GM18861 (cell line): Measurements from ENCODE around the gene S100A7.
"Not testable (repeated sequence)": the region's sequence is repeated elsewhere in the genome, so short reads cannot be mapped to it uniquely, and the experiment has no call there.

Experiments
- ATAC-seq: cut with Tn5 transposase; IDR thresholded peaks from one replicate; pipeline ENCODE4 v1.9.1; 2021; ENCODE audit not compliant: unreplicated experiment

The S100A7 gene

DNA sequence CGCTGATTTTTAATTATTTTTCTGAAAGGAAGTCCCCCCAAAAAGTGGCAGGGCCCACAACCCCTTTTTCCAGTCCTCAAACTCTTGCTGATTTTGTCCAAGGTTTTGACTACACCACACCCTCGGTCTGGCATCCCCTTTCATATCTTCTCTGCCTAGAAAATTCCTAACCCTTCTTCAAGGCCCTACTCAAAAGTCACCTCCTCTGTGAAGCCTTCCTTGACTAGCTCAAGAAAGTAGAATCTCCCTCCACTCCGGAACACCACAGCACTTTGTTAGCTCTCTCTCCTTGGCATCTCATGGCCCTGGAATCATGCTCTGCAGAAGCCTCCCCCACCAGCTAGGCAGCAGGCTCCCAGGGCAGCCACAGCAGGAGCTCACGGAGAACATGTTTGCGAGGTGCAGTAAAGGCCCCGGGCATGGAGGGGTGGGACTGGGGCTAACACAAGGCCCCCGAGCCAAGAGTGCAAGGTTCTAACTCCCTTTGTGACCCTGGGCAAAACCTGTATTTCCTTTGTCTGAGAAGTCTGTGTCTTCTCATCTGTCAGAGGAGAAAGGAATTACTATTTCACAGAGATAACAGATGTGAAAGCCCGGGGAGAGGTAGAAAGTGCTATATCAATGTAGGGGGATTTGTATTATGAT is 17.7 kb upstream of the S100A7 start:
- no peak for ATAC-seq

DNA sequence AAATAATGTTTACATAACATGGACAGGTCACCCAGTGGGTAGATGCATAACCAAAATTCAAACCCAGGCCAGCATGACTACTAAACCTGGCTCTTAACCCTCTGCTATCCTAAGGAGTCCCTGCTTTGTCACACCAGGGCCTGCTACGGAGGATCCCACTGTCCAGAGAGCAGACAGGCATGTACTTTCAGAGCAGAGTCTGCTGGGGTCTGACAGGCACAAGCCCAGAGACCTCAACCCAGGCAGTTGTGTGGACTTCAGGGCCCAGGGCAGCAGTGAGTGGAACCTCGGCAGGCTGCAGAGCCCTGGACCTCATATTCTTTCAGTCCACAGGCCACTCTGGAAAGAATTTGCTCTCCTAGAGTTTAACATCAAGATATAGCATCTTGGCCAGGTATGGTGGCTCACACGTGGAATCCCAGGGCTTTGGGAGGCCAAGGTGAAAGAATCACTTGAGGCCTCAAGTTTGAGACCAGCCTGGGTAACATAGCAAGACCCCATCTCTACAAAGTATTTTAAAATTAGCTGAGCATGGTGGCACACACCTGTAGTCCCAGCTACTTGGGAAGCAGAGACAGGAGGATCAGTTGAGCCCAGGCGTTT is 16.1 kb upstream of the S100A7 start:
- no peak for ATAC-seq

DNA sequence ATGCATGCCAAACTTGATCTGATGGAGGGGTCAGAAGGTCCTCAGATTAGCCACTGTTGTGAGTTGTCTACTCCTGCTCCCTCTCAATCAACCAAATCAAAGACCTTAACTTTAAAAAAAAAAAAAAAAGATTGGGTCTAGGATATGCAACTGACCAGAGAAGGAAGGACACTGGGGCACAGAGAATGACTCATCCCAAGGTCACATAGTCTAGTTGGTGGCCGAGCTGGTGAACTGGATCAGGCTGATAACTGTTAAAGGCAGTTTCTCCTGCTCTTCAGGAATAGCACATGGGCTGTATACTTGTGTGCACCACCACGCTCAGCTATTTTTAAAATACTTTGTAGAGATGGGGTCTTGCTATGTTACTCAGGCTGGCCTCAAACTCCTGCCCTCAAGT is 14.8 kb upstream of the S100A7 start:
- ATAC-seq, result no peak

DNA sequence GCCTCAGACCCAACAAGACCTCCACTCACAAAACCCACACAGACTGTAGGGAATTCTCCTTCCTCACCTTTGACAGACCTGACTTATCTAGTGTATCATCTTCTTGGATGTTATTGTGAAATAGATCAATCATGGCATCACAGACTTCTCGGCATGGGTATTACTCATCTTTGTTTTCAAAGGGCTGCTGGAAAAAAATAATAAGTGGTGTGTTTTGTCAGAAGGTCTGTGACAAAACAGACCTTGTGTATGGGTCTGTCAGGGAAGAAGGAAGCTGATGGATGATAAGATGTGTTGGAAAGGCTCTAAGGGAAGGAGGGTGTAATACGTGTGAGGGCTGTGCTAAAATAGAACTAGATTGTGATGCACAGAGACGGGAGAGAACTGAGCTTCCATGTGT is 13.9 kb upstream of the S100A7 start:
- no peak for ATAC-seq

DNA sequence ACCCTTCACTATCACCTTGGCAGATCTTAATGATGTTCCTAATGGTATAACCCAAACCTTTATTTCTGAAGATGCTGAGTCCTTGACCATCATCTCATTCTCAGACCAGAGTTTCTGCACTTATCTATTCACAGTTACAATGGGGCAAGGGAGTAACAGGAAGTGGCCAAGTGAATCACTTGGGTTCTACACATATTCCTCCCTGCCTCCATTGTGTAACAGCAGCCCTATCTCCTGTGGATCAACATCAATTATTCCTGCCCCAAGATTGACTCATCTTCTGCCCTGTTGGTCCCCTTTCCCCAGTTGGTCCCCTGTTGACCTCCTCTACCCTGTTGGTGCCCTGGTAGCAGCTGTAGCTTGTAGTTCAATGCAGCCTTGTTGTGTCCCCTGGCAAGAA is 10.3 kb upstream of the S100A7 start:
- ATAC-seq, result no peak

DNA sequence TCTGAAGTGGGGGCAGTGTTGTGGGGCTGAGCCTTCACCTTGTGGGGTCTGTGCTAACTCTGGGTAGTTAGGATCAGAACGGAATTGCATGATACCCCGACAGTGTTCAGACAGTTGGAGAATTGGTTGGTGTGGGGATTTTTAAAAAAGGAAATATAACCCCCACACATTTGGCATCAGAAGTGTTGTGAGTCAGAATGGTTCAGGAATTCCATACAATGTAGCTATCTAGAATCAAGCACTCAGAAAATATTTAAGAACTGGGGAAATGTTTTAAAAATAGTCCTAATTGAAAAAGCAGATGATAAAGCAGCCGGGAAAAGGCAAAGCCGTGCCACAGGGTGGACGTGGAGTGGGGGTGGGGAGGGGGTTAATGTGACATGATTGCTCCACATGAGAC is 6.5 kb upstream of the S100A7 start:
- no peak for ATAC-seq

DNA sequence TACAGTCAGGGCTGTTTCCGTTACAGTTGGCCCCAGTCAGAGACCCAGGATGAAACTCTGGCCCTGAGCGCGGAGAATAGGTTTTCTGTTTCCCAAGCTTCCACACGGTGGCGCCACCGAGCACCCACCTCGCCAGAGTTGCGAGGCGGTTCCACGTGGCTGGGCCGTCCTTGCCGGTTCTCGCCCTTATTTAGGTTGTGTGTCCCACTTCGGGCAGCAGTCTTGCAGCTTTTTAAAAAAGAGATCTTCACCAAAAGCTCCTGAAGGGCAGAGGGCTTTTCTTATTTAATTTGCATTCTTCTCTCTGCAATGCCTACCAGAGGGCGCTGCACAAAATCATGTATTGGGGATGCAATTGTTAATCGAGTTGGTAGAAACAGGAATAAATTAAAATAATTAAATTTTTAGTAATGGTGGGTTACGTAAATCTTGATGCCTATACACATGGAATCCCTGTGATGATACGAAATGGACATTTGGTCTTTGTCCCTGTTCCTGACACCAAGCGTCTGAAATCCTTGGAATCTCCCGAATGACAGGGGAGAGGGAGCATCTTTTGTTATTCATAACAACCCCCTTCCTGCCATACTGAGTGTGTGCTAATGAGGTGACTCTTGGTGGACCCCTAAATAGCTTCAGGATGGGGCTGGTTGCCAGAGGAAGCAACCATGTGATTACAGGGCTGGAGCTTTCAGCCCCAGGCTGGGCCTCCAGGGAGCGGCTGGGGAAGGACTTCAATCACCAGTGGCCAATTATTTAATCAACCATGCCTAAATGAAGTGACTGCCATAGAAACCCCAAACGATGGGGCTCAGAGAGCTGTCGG is 5.6 kb upstream of the S100A7 start:
- no peak for ATAC-seq

DNA sequence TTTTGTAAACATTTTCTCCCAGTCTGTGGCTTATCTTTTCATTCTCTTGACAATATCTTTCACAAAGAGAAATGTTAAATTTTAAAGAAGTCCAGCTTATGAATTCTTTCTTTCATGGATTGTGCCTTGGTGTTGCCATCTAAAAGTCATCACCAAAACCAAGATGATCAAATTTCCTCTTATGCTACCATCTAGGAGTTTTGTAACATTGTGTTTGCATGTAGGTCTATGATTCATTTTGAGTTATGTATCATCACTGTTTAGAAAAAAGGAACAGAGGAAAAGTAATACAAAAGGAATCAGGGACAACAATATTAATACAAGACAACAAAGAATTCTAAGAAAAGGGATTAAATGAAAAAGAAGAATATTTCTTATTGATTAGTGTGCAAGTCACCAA is 2.3 kb upstream of the S100A7 start:
- ATAC-seq, result not testable (repeated sequence)

DNA sequence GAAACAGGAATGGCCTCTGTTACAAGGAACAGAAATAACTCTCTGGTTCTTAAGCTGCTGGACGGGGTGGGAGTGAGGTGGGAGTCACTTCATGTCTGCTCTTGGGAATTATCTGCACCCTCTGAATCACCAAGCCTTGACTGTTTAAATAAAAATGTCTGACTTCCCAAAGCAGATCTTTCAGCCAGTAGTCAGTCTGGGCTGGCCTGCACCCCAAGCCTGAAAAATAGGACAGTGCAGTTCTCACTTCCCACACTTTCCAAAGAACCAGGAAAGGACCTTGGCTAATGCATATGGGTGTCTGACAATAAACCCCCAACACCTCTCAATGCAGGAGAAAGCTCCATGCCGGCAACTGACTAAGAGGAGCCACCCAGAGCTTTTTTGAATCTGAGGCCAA is 796 bp downstream of the S100A7 start:
- no peak for ATAC-seq

DNA sequence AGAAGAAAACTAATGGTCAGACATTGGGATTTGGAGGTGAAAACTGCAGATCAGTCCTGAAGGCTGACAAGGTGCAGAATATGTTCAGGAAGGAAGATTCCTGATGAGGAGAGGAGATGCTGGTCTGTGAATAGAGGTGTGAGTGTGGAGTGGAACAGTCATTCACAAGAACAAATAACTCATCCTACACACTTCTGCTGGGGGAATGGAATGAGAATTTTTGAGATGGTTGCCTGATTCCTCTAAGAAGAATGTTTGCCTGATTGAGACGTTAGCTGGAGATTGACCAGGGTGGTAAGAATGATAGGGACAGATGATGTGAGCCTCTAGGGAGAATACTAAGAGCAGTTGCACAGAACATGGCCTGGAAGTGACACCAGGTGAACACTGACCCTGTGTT is 4.1 kb downstream of the S100A7 start:
- ATAC-seq, result no peak

DNA sequence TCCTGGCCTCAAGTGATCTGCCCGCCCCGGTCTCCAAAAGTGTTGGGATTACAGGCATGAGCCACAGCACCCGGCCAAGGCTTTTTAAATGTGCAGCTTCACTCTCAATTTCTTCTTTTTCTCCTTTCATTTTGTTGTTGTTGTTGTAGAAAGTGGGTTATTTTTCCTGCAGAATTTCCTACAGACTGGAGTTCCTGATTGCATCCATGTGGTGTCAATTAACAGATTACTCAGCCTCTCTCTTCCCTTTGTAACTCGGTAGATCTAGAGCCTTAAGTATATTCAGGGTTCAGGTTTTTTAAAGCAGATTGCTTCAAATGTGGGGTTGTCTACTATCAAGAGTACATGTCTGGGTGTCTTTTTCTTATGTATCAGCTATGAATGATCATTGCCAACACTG is 11.6 kb downstream of the S100A7 start:
- not testable (repeated sequence) for ATAC-seq

DNA sequence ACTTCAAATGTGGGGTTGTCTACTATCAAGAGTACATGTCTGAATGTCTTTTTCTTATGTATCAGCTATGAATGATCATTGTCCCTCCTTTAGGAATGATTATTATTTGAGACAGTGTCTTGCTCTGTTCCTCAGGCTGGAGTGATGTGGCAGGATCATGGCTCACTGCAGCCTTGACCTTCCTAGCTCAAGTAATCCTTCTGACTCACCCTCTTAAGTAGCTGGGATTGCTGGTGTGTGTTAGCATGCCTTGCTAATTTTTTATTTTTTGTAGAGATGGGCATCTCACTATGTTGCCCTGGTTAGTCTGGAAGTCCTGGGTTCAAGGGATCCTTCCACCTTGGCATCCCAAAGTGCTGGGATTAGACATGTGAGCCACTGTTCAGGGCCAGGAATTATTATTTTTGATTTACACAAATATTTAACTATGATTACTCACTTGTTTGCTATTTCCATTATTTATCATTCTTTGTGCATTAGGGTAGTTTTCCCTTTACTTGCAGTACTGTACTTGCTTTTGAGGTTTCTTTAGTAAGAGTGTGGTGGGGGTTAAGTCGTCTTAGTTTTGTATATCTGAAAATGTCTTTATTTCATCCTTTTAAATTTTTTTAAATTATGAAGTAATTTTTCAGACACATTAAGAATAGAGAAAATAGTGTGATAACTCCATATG is 12.8 kb downstream of the S100A7 start:
- ATAC-seq, result no peak

DNA sequence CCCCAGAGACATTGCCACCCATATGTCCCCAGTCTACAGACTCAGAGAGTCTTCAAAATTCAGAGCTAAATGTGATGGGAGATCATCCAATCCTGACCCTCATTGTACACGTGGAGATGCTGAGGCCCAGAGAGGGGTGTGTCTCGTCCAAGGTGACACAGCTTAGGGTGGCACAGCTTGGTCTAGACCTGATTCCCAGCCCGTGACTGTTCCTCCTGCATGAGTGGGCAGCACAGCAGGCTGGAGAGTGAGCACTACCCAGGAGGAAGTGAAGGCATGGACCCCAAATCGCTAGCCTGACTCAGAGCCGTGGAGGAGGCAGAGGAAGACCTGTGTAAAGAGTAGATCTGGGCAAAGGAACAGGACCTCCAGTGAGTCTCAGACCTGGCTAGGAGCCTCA is 16.4 kb downstream of the S100A7 start:
- no peak for ATAC-seq

DNA sequence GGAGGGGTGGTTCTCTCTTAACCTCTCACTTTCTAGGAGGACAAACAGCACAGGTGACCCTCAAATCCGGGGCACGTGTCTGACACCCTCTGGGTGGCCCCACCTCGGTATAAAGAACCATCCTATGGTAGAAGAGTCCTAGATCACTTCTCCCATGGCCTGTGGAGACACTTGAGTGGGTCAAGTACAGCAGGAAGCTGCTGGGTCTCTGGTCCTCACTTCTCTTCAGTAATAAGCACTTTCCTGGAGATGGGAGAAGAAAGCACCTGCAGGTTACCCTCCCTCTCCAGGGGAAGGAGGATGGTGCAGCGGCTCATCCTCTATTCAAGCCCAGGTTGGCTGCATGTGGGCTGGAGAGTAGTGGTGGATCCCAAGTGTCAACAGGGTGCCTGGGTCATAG is 17.0 kb downstream of the S100A7 start:
- no peak for ATAC-seq

DNA sequence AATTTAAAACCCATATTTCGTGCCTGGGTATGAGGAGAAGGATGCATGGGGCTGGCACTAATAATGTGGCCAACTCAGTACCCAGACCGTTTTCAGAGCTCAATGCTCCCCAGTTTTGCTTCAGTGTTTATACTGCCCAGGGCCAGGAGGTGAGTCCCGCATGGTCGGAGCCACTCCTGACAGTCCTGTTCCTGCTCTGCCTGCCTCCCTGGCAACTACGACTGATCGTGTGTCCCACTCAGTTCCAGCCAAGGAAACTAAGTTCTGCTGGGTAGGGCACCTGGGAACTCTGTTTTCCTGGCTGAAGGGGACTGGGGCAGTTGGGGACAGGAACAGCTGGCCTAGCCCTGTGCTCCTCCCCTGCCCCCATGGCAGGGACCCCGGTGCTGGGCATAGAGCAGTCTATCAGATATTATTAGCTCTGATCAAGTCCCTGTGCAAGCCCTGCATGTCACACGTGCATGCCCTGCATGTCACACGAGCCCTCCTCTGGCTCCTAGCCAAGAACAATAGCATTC is 19.2 kb downstream of the S100A7 start:
- no peak for ATAC-seq

DNA sequence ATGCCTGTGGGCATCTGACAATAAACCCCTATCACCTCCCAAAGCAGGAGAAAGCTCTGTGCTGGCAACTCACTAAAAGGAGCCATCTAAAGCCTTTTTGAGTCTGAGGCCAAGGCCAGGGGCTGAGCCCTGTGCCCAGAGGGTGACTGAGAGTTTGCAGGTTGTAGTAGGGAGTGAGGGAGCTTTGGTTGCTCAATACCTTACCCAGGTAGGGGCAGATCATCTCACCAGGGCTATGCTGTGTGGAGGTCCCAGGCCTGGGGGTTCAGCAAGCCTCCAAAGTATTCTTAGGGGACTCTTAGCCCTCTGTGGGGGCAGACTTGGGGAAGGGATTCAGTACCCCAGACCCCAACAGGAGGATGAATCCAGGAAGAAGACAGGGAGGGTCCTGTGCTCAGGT is 21.2 kb downstream of the S100A7 start:
- no peak for ATAC-seq

DNA sequence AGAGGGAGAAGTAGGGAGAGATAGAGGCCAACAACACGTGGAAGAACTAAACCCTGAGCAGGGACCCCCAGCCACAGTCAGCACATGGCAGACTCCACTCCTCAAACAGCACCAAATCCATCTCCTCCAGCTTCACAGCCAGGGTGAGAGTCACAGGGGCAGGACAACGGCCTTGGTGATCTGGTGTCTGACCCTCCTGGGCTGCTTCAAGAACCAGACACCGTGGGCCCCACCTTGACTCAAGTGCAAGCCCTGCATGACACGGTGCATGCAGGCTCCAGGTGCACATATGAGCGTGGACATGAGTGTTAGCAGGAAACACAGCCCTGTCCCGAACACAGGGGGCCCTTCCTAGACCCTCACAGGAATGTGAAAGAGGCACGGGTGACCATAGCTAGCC is 21.9 kb downstream of the S100A7 start:
- ATAC-seq, result no peak

DNA sequence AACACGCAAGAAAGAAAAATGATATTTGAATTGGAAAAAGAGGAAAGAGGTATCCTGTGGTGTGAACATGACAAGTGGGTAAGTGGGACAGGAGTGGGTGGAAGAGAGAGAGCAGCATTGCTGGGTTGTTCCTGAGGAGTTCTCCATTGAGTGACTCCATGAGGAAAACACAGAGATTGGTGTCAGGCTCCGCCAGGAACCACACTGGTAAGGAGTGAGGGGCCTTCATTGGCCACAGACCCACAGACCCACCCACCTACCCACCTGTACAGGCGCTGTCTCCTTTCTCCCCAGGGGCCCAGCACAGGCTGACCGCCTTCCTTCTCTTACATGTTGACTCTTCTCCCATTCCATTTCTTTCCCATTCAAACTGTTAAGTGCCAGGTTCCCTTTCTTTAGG is 23.2 kb downstream of the S100A7 start:
- no peak for ATAC-seq

DNA sequence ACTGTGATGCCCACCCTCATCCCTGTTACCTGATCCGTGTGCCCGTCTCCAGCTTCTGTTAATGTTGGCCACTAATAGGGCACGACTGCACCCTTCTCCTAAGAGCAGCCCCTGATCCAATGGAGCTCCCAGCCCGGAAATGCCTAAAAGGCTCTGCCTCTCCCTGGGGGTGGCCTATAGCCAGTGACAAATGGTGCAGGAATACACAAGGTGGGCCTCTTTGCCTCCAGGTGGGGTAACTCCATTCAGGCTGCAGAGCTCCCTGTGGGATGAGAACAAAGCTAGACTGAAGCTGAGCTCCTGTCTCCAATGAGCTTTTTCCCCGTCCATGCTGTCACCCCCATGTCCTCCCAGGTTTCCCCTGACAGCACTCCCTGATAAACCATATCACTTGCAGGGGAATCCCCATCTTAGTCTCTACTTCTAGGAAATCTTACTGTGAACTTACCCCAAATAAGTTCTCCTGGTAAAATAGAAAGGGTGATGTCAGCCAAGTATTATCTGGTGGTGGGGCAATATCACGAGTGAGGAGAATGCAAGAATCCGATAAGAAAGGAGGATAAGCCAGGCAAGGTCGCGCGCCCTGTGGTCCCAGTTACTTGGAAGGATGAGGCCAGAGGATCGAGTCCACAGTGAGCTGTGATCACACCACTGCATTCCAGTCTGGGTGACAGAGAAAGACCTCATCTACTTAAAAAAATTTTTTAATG is 25.6 kb downstream of the S100A7 start:
- no peak for ATAC-seq

DNA sequence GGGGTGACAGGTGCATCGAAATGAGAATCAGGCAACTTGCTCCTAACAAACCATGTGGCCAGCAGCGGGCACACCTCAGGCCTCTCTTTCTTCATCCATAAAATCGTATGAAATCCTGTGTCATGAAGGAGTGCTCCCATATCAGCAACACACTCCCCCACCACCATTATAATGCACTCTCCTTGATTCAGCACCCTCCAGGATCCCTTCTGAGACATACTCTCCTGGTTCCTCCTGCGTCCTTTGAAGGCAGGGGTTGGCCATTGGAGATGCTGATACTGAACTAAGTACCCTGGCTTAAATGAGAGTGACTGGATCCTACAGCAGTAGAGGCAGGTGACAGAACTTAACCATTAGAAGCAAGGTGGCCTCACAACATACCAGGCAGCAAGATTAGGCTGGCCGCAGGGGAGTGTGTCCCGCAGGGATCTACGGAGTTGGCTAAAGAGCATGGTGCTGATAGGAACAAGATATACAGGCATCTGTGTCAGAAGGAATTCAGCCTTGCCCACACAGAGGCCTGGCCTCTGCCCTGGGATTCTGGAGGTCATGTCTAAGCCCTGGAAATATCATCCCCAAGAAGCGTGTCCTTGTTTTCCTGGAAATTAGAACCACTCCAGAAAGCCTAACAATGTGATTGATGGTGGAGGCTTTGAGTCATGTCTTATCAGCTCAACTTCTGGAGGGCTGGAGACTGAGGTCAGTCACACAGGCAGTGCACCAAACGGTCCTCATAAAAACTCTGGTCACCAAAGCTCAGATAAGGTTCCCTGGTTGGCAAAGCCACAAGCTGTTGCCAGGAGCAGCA is 27.4 kb downstream of the S100A7 start:
- no peak for ATAC-seq
